Endothelial cell of hepatic sinusoid (primary cell): Measurements from ENCODE around the gene CHCHD6.

Experiments
- in situ Hi-C: cut with HindIII; loops from 2 replicates; pipeline ENCODE4 v1.10.0; 2017; ENCODE audit warnings: low sequenced_read_pairs

CHCHD6 gene

GRCh38 chr3:126952261-126952982 is 248.4 kb downstream of the CHCHD6 start:
- in situ Hi-C loops, result loop anchor here (5.0 kb wide), 2 partner anchors 75 to 105 kb away; no protein-coding TSS in a partner anchor

- in situ Hi-C loops, result loop anchor here (5.0 kb wide), 2 partner anchors 76 to 106 kb away; no protein-coding TSS in a partner anchor
Observed at GRCh38 chr3:126952983-126953660, 249.1 kb downstream of the CHCHD6 start.

DNA sequence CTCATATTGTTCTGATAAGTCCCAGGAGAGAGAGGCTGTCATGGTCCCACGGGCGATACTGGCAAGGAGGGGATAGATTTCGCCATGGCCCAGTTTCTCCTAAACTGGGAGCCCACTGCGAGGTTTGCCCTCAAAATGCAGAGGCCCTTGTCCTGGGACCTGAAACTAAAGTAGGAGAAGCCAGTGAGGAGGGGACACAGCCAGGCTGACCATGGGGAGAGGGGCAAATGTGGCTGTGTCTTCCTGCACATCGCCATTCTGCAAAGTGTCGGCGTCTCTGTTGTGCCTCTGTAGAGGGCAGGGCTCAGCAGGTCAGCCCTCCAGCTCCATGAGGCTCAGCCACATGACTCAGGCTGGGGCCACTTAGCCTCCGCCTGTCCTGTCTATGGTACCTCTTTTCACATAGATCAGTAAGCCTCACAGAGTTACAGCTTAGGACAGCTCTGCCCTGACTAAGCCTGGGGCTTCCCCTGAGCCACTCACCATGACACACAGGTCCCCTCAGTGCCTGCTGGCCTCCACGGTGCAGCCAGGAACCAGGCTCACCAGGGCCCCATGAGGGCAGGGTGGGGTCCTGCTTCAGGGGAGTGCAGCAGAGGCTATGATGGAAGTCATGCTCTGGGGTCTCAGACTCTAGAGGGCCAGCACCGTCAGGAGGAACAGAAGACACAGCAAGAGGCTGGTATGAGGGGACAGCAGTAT is 250.3 kb downstream of the CHCHD6 start:
- in situ Hi-C loops, result loop anchor here (5.0 kb wide), 2 partner anchors 77 to 107 kb away; no protein-coding TSS in a partner anchor

DNA sequence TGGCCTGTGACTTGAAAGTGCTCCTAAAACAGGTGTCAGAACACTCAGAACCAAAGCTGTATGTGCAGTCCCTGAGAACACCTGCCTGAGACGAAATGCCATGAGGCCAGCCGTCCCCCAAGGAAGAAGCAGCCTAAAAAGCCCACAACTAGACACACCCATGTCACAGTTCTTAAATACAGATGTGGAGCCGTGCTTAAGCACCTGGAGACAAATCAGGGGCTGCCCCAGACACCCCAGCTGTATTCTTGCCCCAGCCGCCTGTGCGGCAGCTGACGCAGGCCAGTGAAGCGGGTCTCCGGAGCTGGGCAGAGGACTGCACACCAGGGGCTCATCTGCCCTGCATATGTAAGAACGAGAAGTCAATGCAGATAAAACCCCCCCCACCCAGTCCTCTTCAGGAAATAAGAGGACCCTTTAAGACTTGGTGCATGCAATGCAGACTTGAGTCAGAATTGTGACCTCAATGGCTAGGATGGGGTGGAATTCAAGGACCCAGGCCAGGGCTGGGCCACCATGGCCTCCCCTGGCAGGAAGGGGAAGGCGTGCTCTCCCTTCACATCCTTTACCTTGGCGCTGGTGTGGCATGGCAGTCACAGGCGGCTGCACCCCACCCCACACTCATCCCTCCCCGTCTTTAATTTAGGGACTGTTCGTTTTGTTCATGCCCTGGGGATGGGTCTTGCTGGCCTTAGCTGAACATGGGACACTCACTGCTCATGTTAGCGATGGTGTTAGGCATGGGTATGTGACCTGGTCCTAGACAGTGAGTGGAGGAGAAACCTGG is 251.2 kb downstream of the CHCHD6 start:
- in situ Hi-C loops, result no loop called here

DNA sequence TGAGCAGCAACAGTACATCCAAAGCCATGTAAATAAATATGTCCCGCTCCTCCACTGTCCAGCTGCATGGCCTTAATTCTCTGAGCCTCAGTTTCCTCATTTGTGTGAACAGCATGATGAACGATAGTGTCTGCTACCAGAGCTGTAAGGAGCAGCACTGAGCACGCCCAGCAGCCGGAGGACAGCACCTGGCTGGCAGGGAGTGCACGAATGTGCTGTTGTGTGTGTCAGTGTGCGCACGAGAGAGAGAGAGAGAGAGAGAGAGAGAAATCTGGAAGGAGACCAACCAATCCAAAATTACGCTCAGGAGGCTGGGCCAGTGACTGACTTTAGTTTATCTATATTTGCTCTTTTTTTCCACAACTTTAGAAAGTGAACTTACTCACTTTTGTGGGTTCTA is 252.3 kb downstream of the CHCHD6 start:
- in situ Hi-C loops, result no loop called here

DNA sequence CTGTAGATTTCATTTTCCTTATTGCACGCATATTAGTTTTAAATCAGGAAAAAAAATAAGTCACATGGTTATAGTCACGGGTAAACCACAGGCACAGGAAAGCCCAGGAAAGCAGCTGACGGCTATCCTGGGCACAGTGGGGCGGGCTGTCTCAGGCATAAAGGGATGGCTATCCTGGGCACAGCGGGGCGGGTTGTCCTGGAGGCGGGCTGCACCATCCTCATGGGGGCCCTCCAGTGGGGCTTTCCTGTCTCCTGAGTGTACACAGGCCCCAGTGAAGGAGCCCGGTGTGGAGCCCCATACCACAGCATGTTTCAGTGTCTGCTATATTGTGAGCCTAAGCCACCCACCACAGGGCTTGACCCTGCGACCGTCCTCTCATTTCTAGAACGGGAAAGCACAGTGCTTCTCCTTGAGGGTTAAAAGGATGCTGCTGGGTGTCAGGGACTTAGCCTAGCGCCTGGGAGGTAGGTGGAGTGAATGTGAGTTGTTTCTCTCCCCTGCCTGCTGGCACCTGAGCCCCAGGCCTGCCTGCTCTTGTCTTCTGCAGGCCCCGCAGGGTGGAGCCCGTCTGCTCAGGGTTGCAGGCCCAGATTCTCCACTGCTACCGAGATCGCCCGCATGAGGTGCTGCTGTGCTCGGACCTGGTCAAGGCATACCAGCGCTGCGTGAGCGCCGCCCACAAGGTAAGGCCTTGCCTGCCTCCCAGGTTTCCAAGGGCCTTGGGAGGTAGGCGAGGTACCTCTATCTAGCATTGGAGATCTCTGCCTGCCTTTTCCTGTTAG is 253.0 kb downstream of the CHCHD6 start:
- in situ Hi-C loops, result no loop called here

- in situ Hi-C loops, result no loop called here
Observed at GRCh38 chr3:126957776-126958637, 254.0 kb downstream of the CHCHD6 start.

- in situ Hi-C loops, result no loop called here
Observed at GRCh38 chr3:126958638-126959085, 254.6 kb downstream of the CHCHD6 start.

- in situ Hi-C loops, result no loop called here
Observed at GRCh38 chr3:126959136-126959920, 255.3 kb downstream of the CHCHD6 start.

DNA sequence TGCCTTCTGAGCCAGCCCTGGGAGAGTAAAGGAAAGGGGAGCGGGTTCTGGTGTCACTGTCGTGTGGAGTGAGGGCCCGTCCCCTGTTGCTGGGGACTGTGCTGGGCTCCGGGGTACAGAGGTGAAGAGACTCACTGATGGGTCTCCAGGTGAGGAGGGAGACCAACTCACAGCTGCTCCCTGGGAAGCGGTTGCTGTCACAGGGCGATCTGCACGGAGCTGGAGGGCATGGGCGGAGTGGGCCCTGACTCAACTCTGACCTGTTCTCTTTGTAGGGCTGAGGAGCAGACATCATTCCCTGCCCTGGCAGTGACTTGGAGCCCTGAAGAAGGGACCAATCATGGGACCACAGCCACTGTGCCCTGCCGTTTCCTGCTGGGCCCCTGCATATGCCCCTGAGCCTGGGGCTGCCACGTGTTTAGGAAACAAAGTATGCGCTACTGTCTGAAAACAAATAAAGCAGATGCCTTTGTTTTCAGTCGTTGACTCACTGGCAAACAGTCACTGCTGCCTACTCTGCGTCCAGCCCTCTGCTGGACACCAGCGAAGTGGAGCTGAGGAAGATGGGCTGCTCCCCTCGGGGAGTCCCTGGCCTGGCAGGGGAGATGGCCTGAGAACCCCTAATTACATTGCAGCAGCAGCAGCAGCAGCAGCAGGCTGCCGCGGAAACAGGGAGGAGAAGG is 256.0 kb downstream of the CHCHD6 start:
- in situ Hi-C loops, result no loop called here

DNA sequence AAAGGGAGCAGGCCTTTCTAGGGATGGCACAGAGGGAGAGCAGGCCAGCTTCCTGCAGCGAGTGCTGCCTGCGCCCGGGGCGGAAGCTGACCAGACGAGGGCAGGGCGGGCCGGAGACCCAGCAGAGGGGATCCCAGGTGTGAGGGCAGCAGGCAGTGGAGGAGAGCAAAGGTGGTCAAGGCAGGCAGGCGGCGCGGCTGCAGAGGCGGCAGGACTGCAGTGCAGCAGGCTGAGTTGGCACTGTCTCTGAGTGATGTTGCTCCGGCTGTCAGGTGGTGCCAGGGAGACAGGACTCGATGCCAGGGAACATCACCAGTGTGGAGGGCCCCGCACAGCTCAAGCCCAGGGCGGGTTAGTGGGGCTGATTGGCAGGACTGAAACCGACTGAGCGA is 256.6 kb downstream of the CHCHD6 start:
- in situ Hi-C loops, result no loop called here

- in situ Hi-C loops, result no loop called here
Observed at GRCh38 chr3:126961191-126961790, 257.3 kb downstream of the CHCHD6 start.

GRCh38 chr3:126961791-126962461 is 257.9 kb downstream of the CHCHD6 start:
- in situ Hi-C loops, result no loop called here

GRCh38 chr3:126962756-126963155 is 258.7 kb downstream of the CHCHD6 start:
- in situ Hi-C loops, result no loop called here

DNA sequence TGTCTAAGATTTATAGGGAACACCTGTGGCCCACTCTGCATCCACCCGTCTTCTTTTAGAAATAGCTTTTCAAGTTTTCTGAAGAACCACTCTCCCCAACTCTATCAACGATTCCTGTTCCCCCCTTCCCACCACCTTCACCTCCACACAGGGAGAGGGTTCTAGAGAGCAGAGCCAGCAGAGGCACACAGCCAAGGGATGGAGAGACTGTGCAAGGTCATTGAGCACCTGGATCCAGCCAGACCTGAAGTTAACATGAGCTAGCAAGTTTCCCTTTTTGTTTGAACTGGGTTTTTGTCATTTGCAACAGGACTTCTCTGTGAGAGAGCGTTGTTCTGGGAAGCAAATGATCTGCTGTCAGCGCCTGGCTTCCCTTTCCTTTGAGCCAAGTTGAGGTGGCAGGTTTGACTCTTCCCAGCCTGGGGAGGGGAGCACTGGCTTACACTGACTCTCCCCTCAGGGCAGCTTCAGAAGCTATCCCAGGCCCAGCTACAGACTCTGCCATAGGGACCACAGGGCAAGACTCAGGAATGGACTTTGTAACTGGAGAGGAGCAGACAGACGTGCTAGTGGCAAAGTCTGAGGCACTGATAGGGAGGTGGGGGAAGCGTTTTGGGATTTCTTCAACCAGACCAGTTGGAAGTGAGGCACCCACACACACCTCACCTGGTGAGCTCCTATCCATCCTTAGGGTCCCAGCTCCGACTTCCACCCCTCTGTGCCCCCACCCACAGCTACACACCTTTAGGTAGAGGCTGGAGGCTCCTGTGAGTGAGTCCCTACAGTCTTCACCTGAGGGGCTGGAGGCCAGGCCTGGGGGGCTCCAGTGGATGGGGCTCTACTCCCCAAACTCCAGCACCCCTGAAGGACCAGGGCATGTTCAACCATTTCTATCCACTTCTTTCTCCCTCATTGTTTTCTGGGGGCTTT is 259.5 kb downstream of the CHCHD6 start:
- in situ Hi-C loops, result no loop called here

- in situ Hi-C loops, result no loop called here
Observed at GRCh38 chr3:126964261-126964660, 260.2 kb downstream of the CHCHD6 start.
